ENCODE results near the gene LRRN2. TPM values are rescaled to one million over a fixed set of nuclear protein-coding genes. Genes with fewer than 3 reads are reported as not detected.

LRRN2 gene
- total and polyA plus RNA-seq, 9 of the 15 experiments (the other 6 are each of a cell fraction or from before 2014, with no cell fraction given), result 0.05 TPM; not detected in 8

DNA sequence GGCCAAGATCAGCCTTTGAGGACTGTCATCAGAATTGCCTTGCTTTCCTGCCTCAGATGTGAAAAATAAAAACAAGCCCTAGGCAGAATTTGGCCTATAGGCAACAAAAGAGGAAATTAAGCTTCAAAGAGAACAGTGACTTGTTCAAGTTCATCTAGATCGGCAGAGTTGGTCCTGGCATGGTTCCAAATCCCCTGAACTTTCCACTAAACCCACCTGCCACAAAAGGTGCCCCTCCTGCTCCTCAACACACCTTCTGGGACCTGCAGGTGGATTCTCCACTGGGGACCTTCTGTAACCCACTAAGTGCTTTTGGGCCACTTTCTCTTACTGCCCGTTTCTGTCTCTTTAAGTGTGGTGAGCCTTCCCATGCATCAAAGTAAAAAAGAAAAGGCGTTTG is 42.5 kb upstream of the LRRN2 start:
- no peak overlapping the region for H3K4me3 ChIP-seq
- H3K9me3 ChIP-seq (replicated peaks; ENCODE audit: control insufficient read depth, insufficient read depth, low read depth, low read length), result no peaks in the 10 kb centered on the region
- intact Hi-C loops (cut with micrococcal nuclease) (no loop called here), in situ Hi-C loops (cut with MboI) (no loop called here)
- no peaks in the 10 kb centered on the region for H3K79me2 ChIP-seq (ENCODE audit: control insufficient read depth, insufficient read depth, low read length)
- no peak for DNase-seq (ENCODE audit: extremely low read depth in 1 of 4, low spot score in 3 of 4)
- H3K4me1 ChIP-seq (replicated peaks in 1 of 2; ENCODE audit: control insufficient read depth in 2 of 2, insufficient read depth in 2 of 2, low read length in 2 of 2), result no peaks in the 10 kb centered on the region; a peak in 3 of 5 replicates
- H3K27ac ChIP-seq (ENCODE audit: extremely low read depth, low read depth, low read length), result no peak overlapping the region
- TF ChIP-seq NFIC (IDR thresholded peaks at IDR 0.05), result peak; percentile 86
- no peak for TF ChIP-seq ILF3 (IDR thresholded peaks at IDR 0.05; ENCODE audit: borderline replicate concordance)
- TF ChIP-seq, protein P1, sequence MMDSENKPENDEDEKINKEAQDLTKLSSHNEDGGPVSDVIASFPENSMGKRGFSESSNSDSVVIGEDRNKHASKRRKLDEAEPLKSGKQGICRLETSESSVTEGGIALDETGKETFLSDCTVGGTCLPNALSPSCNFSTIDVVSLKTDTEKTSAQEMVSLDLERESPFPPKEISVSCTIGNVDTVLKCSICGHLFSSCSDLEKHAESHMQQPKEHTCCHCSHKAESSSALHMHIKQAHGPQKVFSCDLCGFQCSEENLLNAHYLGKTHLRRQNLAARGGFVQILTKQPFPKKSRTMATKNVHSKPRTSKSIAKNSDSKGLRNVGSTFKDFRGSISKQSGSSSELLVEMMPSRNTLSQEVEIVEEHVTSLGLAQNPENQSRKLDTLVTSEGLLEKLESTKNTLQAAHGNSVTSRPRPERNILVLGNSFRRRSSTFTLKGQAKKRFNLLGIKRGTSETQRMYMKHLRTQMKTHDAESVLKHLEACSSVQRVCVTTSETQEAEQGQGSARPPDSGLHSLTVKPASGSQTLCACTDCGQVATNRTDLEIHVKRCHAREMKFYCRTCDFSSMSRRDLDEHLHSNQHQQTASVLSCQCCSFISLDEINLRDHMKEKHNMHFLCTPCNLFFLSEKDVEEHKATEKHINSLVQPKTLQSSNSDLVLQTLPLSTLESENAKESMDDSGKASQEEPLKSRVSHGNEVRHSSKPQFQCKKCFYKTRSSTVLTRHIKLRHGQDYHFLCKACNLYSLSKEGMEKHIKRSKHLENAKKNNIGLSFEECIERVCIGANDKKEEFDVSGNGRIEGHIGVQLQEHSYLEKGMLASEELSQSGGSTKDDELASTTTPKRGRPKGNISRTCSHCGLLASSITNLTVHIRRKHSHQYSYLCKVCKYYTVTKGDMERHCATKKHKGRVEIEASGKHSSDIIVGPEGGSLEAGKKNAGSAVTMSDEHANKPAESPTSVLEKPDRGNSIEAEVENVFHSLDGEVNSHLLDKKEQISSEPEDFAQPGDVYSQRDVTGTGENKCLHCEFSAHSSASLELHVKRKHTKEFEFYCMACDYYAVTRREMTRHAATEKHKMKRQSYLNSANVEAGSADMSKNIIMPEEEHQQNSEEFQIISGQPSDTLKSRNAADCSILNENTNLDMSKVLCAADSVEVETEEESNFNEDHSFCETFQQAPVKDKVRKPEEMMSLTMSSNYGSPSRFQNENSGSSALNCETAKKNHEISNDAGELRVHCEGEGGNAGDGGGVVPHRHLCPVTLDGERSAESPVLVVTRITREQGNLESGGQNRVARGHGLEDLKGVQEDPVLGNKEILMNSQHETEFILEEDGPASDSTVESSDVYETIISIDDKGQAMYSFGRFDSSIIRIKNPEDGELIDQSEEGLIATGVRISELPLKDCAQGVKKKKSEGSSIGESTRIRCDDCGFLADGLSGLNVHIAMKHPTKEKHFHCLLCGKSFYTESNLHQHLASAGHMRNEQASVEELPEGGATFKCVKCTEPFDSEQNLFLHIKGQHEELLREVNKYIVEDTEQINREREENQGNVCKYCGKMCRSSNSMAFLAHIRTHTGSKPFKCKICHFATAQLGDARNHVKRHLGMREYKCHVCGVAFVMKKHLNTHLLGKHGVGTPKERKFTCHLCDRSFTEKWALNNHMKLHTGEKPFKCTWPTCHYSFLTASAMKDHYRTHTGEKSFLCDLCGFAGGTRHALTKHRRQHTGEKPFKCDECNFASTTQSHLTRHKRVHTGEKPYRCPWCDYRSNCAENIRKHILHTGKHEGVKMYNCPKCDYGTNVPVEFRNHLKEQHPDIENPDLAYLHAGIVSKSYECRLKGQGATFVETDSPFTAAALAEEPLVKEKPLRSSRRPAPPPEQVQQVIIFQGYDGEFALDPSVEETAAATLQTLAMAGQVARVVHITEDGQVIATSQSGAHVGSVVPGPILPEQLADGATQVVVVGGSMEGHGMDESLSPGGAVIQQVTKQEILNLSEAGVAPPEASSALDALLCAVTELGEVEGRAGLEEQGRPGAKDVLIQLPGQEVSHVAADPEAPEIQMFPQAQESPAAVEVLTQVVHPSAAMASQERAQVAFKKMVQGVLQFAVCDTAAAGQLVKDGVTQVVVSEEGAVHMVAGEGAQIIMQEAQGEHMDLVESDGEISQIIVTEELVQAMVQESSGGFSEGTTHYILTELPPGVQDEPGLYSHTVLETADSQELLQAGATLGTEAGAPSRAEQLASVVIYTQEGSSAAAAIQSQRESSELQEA (IDR thresholded peaks at IDR 0.05; ENCODE audit: low read depth), result no peak
- TF ChIP-seq SAFB2 (IDR thresholded peaks at IDR 0.05; ENCODE audit: borderline replicate concordance, low read depth, low read length, severe bottlenecking), result no peak
- no peak for TF ChIP-seq ZNF280B (CRISPR knock-in tag; IDR thresholded peaks at IDR 0.05)
- H2AFZ ChIP-seq (ENCODE audit: low read depth, low read length), result no peak overlapping the region
- POLR2A ChIA-PET, result interaction anchor here (0.6 to 1.1 kb wide), 3 partner anchors 9 to 164 kb away, joined by 3 read pairs; no protein-coding TSS in a partner anchor
- H3K36me3 ChIP-seq (ENCODE audit: control insufficient read depth, insufficient read depth, low read length), result no peaks in the 10 kb centered on the region
- no peak overlapping the region for H3K9ac ChIP-seq (ENCODE audit: insufficient read depth in 1 of 2, low read depth in 2 of 2, low read length in 2 of 2)
- BruUV-seq (replicated peaks), result no TSS peak
- H3K27me3 ChIP-seq (ENCODE audit: control insufficient read depth in 2 of 2, insufficient read depth in 2 of 2, low read length in 2 of 2), result peaks cover 7 to 34% of the 10 kb centered on the region in 2 experiments; a peak in 4 of 5 replicates
- no peak overlapping the region for H3K4me2 ChIP-seq (ENCODE audit: insufficient read depth, low read length)
- no peak for ATAC-seq
- H3K9me1 ChIP-seq (ENCODE audit: control insufficient read depth, insufficient read depth, low read length), result no peaks in the 10 kb centered on the region
- H4K20me1 ChIP-seq (replicated peaks; ENCODE audit: control insufficient read depth, insufficient read depth, low read length), result no peaks in the 10 kb centered on the region
- CTCF ChIA-PET (ENCODE audit: low intra/inter-chr PET ratio), result interaction anchor here (0.6 kb wide), 2 partner anchors 18 to 929 kb away, joined by 3 read pairs; no protein-coding TSS in a partner anchor
- FAIRE-seq, result no peak
- 24% methylated on average over 3 of the region's 3 CpGs for WGBS (ENCODE audit: insufficient coverage, low coverage, missing lambda C conversion rate)

All from K562 (cell line).